HEK293 (cell line): ENCODE measurements around the gene TCEAL4.

Experiments
- CTCF ChIP-seq: fragments of 450-650 bp; formaldehyde crosslinking; IDR thresholded peaks from 2 replicates; pipeline ENCODE4 v1.5.1; 2016; ENCODE audit warnings: missing biosample characterization, missing genetic modification characterization
- MYNN ChIP-seq: fragments of 450-650 bp; formaldehyde crosslinking; IDR thresholded peaks from 2 replicates; pipeline ENCODE4 v1.5.1; 2016; ENCODE audit warnings: missing biosample characterization, missing genetic modification characterization, borderline replicate concordance
- PBX3 ChIP-seq: sonication (generic); formaldehyde crosslinking; IDR thresholded peaks from 2 replicates; pipeline ENCODE4 v1.8.1; 2022; ENCODE audit warnings: mild to moderate bottlenecking, moderate library complexity, missing genetic modification reagents
- RBAK ChIP-seq: fragments of 450-650 bp; formaldehyde crosslinking; IDR thresholded peaks from 2 replicates; pipeline ENCODE4 v1.5.1; 2016; ENCODE audit warnings: missing biosample characterization, missing genetic modification characterization
- REST ChIP-seq: fragments of 450-650 bp; formaldehyde crosslinking; IDR thresholded peaks from 2 replicates; pipeline ENCODE4 v1.5.1; 2016; ENCODE audit warnings: missing biosample characterization, missing genetic modification characterization
- ZNF10 ChIP-seq: fragments of 450-650 bp; formaldehyde crosslinking; IDR thresholded peaks from 2 replicates; pipeline ENCODE4 v1.5.1; 2017; ENCODE audit warnings: missing biosample characterization, missing genetic modification characterization
- ZNF510 ChIP-seq: fragments of 450-650 bp; formaldehyde crosslinking; IDR thresholded peaks from 2 replicates; pipeline ENCODE4 v1.5.1; 2018; ENCODE audit warnings: mild to moderate bottlenecking, missing genetic modification characterization, missing biosample characterization; ENCODE audit not compliant: insufficient replicate concordance
- ZNF704 ChIP-seq: fragments of 450-650 bp; formaldehyde crosslinking; IDR thresholded peaks from 2 replicates; pipeline ENCODE4 v1.5.1; 2016; ENCODE audit warnings: missing biosample characterization, missing genetic modification characterization

- no peak for TF ChIP-seq REST
- no peak for TF ChIP-seq CTCF (tag by site-specific recombination)
- no peak for TF ChIP-seq ZNF10 (tag by site-specific recombination)
- no peak for TF ChIP-seq ZNF704
- TF ChIP-seq PBX3 (CRISPR knock-in tag): no peak
- TF ChIP-seq RBAK: no peak
- no peak for TF ChIP-seq ZNF510 (tag by site-specific recombination)
- TF ChIP-seq MYNN (tag by site-specific recombination): no peak
These were observed 35.4 kb upstream of the TCEAL4 start for GRCh38 chrX:103549916-103550315.
